ENCODE results near the gene ZG16. TPM values are rescaled to one million over a fixed set of nuclear protein-coding genes. Genes with fewer than 3 reads are reported as not detected.
"Not testable (repeated sequence)": the region's sequence is repeated elsewhere in the genome, so short reads cannot be mapped to it uniquely, and the experiment has no call there.

The ZG16 gene
- total RNA-seq, 1 donor from 2014 or later = not detected

DNA sequence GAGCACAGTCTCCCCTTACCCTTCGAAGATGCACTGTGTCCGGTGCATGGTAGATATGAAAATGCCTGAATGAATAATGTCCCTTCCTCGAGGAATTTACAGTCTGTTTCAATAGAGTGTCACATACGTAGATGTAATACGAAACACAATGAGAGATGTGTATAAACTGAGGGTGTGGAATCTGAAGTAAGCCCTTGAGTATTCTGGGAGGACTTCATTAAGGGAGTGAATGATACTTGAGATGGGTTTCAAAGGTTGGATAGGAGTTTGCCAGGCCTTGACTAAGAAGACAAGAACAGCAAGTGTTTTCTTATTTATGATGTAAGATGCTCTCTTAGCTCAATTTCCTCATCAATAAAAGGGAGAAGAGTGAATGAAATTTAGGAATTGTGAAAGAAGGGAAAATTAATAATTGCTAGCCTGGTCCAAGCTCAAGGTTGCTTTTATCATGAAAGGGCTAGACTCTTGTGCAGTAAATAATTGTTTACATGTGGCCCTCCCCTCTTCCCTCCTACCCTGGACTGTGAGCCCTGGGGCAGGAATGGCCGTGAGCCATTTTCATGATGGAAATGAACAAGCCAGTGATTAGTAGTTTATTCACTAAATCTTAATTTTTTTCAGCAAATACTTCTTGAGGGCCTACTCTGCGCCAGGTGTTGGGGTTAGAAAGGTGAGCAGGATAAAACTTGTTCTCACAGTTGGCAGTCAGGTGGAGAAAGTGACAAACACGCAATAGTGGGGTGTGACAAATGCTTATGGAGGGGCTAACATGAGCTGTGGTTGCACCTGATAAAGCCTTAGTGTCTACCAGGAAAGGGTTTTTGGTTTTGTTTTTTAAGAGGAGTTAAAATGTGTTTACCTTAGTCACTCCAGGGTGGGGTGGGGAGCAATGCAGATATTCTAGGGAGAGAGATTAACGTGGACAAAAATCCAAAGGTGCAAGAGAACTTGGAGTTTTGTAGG lies 14.1 kb downstream of the ZG16 start:
- H3K4me1 Mint-ChIP-seq (ENCODE audit: low read depth) = peaks cover 25% of the 10 kb centered on the region
- peak overlapping the region; percentile 98 for H3K27ac Mint-ChIP-seq

DNA sequence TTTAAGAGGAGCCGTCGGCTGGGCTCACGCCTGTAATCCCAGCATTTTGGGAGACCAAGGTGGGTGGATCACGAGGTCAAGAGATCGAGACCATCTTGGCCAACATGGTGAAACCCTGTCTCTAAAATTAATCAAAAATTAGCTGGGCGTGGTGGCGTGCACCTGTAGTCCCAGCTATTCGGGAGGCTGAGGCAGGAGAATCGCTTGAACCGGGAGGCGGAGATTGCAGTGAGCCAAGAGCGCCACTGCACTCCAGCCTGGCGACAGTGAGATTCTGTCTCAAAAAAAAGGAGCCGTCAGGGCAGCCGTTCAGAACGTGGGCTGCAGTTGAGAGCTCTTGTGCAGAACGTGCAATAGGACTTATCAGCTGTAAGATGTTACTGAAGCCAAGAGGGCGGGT lies 15.1 kb downstream of the ZG16 start:
- H3K27ac Mint-ChIP-seq; H3K9me3 Mint-ChIP-seq (ENCODE audit: low read depth); H3K36me3 Mint-ChIP-seq (ENCODE audit: insufficient read depth); DNase-seq (ENCODE audit: low spot score, unreplicated experiment); H3K27me3 Mint-ChIP-seq: not testable (repeated sequence)
- Mint-ChIP-seq H3K4me3 (ENCODE audit: low read depth) (peak overlapping the region; percentile 16), H3K4me1 (ENCODE audit: low read depth) (peaks cover 25% of the 10 kb centered on the region)

More for the DNA sequence above, 14.1 kb downstream of the ZG16 start:
- TF ChIP-seq, protein P1, sequence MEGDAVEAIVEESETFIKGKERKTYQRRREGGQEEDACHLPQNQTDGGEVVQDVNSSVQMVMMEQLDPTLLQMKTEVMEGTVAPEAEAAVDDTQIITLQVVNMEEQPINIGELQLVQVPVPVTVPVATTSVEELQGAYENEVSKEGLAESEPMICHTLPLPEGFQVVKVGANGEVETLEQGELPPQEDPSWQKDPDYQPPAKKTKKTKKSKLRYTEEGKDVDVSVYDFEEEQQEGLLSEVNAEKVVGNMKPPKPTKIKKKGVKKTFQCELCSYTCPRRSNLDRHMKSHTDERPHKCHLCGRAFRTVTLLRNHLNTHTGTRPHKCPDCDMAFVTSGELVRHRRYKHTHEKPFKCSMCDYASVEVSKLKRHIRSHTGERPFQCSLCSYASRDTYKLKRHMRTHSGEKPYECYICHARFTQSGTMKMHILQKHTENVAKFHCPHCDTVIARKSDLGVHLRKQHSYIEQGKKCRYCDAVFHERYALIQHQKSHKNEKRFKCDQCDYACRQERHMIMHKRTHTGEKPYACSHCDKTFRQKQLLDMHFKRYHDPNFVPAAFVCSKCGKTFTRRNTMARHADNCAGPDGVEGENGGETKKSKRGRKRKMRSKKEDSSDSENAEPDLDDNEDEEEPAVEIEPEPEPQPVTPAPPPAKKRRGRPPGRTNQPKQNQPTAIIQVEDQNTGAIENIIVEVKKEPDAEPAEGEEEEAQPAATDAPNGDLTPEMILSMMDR (IDR thresholded peaks at IDR 0.05; ENCODE audit: unreplicated experiment) = no peak
- Mint-ChIP-seq H3K9me3 (ENCODE audit: low read depth) (no peaks in the 10 kb centered on the region), H3K4me3 (ENCODE audit: low read depth) (peak overlapping the region; percentile 99), H3K36me3 (ENCODE audit: insufficient read depth) (peaks cover 4% of the 10 kb centered on the region), H3K27me3 (no peaks in the 10 kb centered on the region)
- DNase-seq (ENCODE audit: low spot score, unreplicated experiment) = no peak

DNA sequence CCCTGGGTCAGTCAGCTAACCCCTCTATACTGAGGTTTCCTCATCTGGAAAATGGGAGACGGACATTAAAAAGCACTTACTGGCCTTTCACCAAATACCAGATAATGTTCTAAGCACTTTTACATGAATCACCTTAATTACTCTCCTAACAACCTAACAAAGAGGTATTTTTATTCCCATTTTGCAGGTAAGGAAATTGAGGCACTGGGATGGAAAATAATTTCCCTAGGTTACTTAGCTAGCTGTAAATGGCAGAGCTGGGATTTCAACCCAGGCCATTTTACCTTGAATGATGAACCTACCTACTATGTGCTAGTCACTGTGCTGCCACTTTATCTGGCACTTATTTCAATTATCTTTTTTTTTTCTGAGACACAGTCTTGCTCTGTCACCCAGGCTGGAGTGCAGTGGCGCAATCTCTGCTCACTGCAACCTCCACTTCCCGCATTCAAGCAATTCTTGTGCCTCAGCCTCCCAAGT lies 16.2 kb downstream of the ZG16 start:
- Mint-ChIP-seq H3K36me3 (ENCODE audit: insufficient read depth) (peaks cover 14% of the 10 kb centered on the region), H3K9me3 (ENCODE audit: low read depth) (no peaks in the 10 kb centered on the region), H3K27ac (no peak overlapping the region), H3K4me3 (ENCODE audit: low read depth) (no peak overlapping the region), H3K4me1 (ENCODE audit: low read depth) (peaks cover 25% of the 10 kb centered on the region), H3K27me3 (no peaks in the 10 kb centered on the region)
- DNase-seq (ENCODE audit: low spot score, unreplicated experiment) = no peak
- TF ChIP-seq, protein P1 (IDR thresholded peaks at IDR 0.05; ENCODE audit: unreplicated experiment) = no peak

DNA sequence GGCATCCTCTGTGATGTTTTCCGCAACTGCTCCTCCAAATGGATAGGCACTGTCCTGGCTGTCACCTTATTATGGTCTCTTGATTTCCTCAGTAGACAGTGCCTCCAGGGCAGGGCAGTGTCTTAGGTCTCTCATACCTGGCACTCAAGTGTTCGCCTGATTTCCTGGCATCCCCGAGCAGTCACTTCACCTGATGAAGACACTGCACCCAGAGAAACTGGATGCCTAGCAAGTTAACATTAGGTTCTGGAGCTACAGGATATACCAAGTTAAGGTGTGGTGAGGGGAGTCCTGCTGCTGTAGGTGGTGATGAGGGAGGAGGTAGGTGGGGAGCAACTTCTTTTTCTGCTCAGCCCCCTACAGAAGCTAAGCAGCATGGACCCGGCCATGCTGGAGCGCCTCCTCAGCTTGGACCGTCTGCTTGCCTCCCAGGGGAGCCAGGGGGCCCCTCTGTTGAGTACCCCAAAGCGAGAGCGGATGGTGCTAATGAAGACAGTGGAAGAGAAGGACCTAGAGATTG lies 24.4 kb downstream of the ZG16 start:
- Mint-ChIP-seq H3K9me3 (ENCODE audit: low read depth) (no peaks in the 10 kb centered on the region), H3K27me3 (no peaks in the 10 kb centered on the region), H3K27ac (no peak overlapping the region), H3K4me3 (ENCODE audit: low read depth) (peak overlapping the region; percentile 38), H3K36me3 (ENCODE audit: insufficient read depth) (peaks cover 12% of the 10 kb centered on the region), H3K4me1 (ENCODE audit: low read depth) (peaks cover 10% of the 10 kb centered on the region)
- TF ChIP-seq, protein P1 (IDR thresholded peaks at IDR 0.05; ENCODE audit: unreplicated experiment) = no peak
- DNase-seq (ENCODE audit: low spot score, unreplicated experiment) = no peak

DNA sequence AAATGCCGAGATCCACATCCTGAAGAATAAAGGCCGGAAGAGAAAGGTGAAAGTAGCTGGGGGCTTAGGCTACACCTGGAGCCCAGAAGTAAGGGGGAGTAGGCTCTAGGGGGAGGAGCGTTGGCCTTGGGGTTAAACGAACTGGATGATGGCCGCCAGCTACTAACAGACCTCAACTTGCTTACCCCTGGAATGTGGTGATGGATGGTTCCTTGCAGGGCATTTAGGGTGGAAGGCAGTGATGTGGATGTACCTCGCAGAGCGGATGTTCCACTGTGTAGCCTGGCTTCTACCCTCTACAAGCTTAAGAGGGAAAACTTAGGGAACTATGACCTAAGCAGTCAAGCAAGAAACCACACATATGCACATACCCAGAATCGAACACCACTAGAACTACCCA lies 26.0 kb downstream of the ZG16 start:
- H3K4me1 Mint-ChIP-seq (ENCODE audit: low read depth) = peaks cover 15% of the 10 kb centered on the region
- no peaks in the 10 kb centered on the region for H3K27me3 Mint-ChIP-seq
- peak overlapping the region; percentile 95 for H3K4me3 Mint-ChIP-seq (ENCODE audit: low read depth)
- H3K36me3 Mint-ChIP-seq (ENCODE audit: insufficient read depth) = peaks cover 8% of the 10 kb centered on the region
- H3K27ac Mint-ChIP-seq = peak overlapping the region; percentile 63
- H3K9me3 Mint-ChIP-seq (ENCODE audit: low read depth) = no peaks in the 10 kb centered on the region
- TF ChIP-seq, protein P1 (IDR thresholded peaks at IDR 0.05; ENCODE audit: unreplicated experiment) = no peak
- no peak for DNase-seq (ENCODE audit: low spot score, unreplicated experiment)

Measured in progenitor cell of endocrine pancreas (in vitro differentiated cells).